ENCODE results near the gene CPA5. TPM values are rescaled to one million over a fixed set of nuclear protein-coding genes. Genes with fewer than 3 reads are reported as not detected.
A peak's percentile ranks its signal among the peaks of the same experiment; 100 is the strongest.

Gene CPA5
- total and polyA plus RNA-seq, 9 of the 15 experiments (the other 6 are each of a cell fraction or from before 2014, with no cell fraction given) = 0.13 to 2.4 (median 0.91) TPM

- ChIA-PET CTCF (ENCODE audit: low intra/inter-chr PET ratio) (no interaction called here), POLR2A (interaction anchor here (0.7 to 1.3 kb wide), 6 partner anchors 9 to 233 kb away, joined by 3 to 4 read pairs (median 3); partner anchors contain the start of gene CPA5)
- H3K27me3 ChIP-seq (ENCODE audit: control insufficient read depth in 2 of 2, insufficient read depth in 2 of 2, low read length in 2 of 2) = peaks cover 18 to 31% of the 10 kb centered on the region in 2 experiments; a peak in 4 of 5 replicates
- H3K36me3 ChIP-seq (ENCODE audit: control insufficient read depth, insufficient read depth, low read length) = no peaks in the 10 kb centered on the region
- H3K79me2 ChIP-seq (ENCODE audit: control insufficient read depth, insufficient read depth, low read length) = no peaks in the 10 kb centered on the region
- BruUV-seq (replicated peaks) = no TSS peak
- 0% methylated on average over 3 of the region's 3 CpGs for WGBS (ENCODE audit: insufficient coverage, low coverage, missing lambda C conversion rate)
- H3K9me3 ChIP-seq (replicated peaks; ENCODE audit: control insufficient read depth, insufficient read depth, low read depth, low read length) = no peaks in the 10 kb centered on the region
- no peak for ATAC-seq
- H3K9me1 ChIP-seq (ENCODE audit: control insufficient read depth, insufficient read depth, low read length) = no peaks in the 10 kb centered on the region
- DNase-seq (ENCODE audit: extremely low read depth in 1 of 4, low spot score in 3 of 4) = no peak
- TF ChIP-seq NFIC (IDR thresholded peaks at IDR 0.05) = peak; percentile 33
- TF ChIP-seq GTF2F1 (IDR thresholded peaks at IDR 0.05; ENCODE audit: low read depth, low read length) = no peak
- H3K4me1 ChIP-seq (replicated peaks in 1 of 2; ENCODE audit: control insufficient read depth in 2 of 2, insufficient read depth in 2 of 2, low read length in 2 of 2) = no peaks in the 10 kb centered on the region
- no peak overlapping the region for H3K4me2 ChIP-seq (ENCODE audit: insufficient read depth, low read length)
- intact Hi-C loops (cut with micrococcal nuclease) (no loop called here), in situ Hi-C loops (cut with MboI) (no loop called here)
- H3K4me3 ChIP-seq = no peak overlapping the region
- H3K27ac ChIP-seq (ENCODE audit: extremely low read depth, low read depth, low read length) = no peak overlapping the region
- no peak overlapping the region for H2AFZ ChIP-seq (ENCODE audit: low read depth, low read length)
- no peaks in the 10 kb centered on the region for H4K20me1 ChIP-seq (replicated peaks; ENCODE audit: control insufficient read depth, insufficient read depth, low read length)
- FAIRE-seq = no peak
- no peak overlapping the region for H3K9ac ChIP-seq (ENCODE audit: insufficient read depth in 1 of 2, low read depth in 2 of 2, low read length in 2 of 2)
These were observed 14.9 kb upstream of the CPA5 start for GRCh38 chr7:130329681-130330080.

- no peaks in the 10 kb centered on the region for H3K79me2 ChIP-seq (ENCODE audit: control insufficient read depth, insufficient read depth, low read length)
- ATAC-seq (no peak), DNase-seq (ENCODE audit: extremely low read depth in 1 of 4, low spot score in 3 of 4) (no peak), FAIRE-seq (no peak)
- BruUV-seq (replicated peaks) = no TSS peak
- H3K4me3 ChIP-seq = no peak overlapping the region
- no peak overlapping the region for H3K4me2 ChIP-seq (ENCODE audit: insufficient read depth, low read length)
- TF ChIP-seq FOS (IDR thresholded peaks at IDR 0.05; ENCODE audit: extremely low read depth, insufficient read length) (no peak), CEBPG (CRISPR knock-in tag; IDR thresholded peaks at IDR 0.05) (0 out of 2 replicates have a peak, but pooled peaks have one; percentile 14), CEBPG (tag; conservative IDR thresholded peaks at IDR 0.05 in 1 of 2, IDR thresholded peaks at IDR 0.05 in 1 of 2) (peak; percentile 43 to 71; a peak in 3 of 4 replicates), DACH1 (IDR thresholded peaks at IDR 0.05; ENCODE audit: partially characterized antibody) (peak; percentile 79), ETS2 (tag; IDR thresholded peaks at IDR 0.05; ENCODE audit: borderline replicate concordance, poor library complexity, severe bottlenecking) (no peak), ZNF696 (CRISPR knock-in tag; conservative IDR thresholded peaks at IDR 0.05) (no peak)
- no peaks in the 10 kb centered on the region for H3K9me3 ChIP-seq (replicated peaks; ENCODE audit: control insufficient read depth, insufficient read depth, low read depth, low read length)
- ChIA-PET CTCF (ENCODE audit: low intra/inter-chr PET ratio) (no interaction called here), POLR2A (interaction anchor here (0.9 to 1.6 kb wide), 2 partner anchors 9 to 60 kb away, joined by 3 read pairs; no protein-coding TSS in a partner anchor)
- H3K36me3 ChIP-seq (ENCODE audit: control insufficient read depth, insufficient read depth, low read length) = no peaks in the 10 kb centered on the region
- intact Hi-C loops (cut with micrococcal nuclease) = no loop called here
- H4K20me1 ChIP-seq (replicated peaks; ENCODE audit: control insufficient read depth, insufficient read depth, low read length) = no peaks in the 10 kb centered on the region
- no peak overlapping the region for H2AFZ ChIP-seq (ENCODE audit: low read depth, low read length)
- WGBS (ENCODE audit: insufficient coverage, low coverage, missing lambda C conversion rate) = 12% methylated on average over 4 of the region's 4 CpGs
- in situ Hi-C loops (cut with MboI) = no loop called here
- no peak overlapping the region for H3K9ac ChIP-seq (ENCODE audit: insufficient read depth in 1 of 2, low read depth in 2 of 2, low read length in 2 of 2)
- H3K9me1 ChIP-seq (ENCODE audit: control insufficient read depth, insufficient read depth, low read length) = no peaks in the 10 kb centered on the region
- no peak overlapping the region for H3K27ac ChIP-seq (ENCODE audit: extremely low read depth, low read depth, low read length)
- H3K4me1 ChIP-seq (replicated peaks in 1 of 2; ENCODE audit: control insufficient read depth in 2 of 2, insufficient read depth in 2 of 2, low read length in 2 of 2) = no peaks in the 10 kb centered on the region
- H3K27me3 ChIP-seq (ENCODE audit: control insufficient read depth in 2 of 2, insufficient read depth in 2 of 2, low read length in 2 of 2) = peaks cover 18 to 41% of the 10 kb centered on the region in 2 experiments; a peak in 4 of 5 replicates
These were observed 12.2 kb upstream of the CPA5 start for GRCh38 chr7:130332259-130333053.

All from K562 (cell line).